MM.1S (cell line): ENCODE results near the gene MPHOSPH9.

Source experiments
- EZH2phosphoT487 ChIP-seq: fragments of 300-600 bp; sonication (generic); IDR thresholded peaks from 2 replicates; pipeline ENCODE4 v1.6.1; 2018; ENCODE audit warnings: antibody characterized with exemption, low read length
- TF ChIP-seq, protein P1 (sequence below): fragments of 300-600 bp; sonication (generic); IDR thresholded peaks from 2 replicates; pipeline ENCODE4 v1.5.1; 2016; ENCODE audit warnings: antibody characterized with exemption, low read length, mixed read lengths

DNA sequence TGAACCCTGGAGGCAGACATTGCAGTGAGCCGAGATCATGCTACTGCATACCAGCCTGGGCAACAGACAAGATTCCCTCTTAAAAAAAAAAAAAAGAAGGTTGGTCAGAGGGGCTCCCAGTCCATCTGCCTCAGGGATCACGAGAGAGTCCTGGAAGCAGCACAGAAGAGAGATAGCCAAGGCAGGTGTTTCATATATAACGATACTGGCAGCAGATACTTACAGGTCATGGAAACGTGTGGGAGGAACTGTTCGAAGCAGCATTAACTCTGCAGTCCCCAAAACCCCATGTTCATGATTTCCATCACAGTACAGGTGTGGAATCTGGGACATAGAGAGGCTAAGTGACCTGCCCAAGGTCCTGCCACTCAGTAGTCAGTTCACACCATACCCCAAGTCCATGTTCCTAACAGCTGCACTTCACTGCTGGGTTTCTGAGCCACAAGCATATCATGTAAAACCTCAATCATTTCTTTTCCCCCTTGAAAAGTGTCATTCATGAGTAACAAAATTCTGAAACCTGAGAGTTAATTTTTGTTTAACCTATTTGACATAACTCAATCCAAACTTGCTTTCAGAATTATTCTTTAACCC lies 22.0 kb upstream of the MPHOSPH9 start:
- TF ChIP-seq, protein P1, sequence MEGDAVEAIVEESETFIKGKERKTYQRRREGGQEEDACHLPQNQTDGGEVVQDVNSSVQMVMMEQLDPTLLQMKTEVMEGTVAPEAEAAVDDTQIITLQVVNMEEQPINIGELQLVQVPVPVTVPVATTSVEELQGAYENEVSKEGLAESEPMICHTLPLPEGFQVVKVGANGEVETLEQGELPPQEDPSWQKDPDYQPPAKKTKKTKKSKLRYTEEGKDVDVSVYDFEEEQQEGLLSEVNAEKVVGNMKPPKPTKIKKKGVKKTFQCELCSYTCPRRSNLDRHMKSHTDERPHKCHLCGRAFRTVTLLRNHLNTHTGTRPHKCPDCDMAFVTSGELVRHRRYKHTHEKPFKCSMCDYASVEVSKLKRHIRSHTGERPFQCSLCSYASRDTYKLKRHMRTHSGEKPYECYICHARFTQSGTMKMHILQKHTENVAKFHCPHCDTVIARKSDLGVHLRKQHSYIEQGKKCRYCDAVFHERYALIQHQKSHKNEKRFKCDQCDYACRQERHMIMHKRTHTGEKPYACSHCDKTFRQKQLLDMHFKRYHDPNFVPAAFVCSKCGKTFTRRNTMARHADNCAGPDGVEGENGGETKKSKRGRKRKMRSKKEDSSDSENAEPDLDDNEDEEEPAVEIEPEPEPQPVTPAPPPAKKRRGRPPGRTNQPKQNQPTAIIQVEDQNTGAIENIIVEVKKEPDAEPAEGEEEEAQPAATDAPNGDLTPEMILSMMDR: no peak
- no peak for TF ChIP-seq EZH2phosphoT487
